ENCODE results near the gene CMC2. TPM values are rescaled to one million over a fixed set of nuclear protein-coding genes. Genes with fewer than 3 reads are reported as not detected.

CMC2 gene
- total RNA-seq, 1 donor from 2014 or later: 4.0 TPM

GRCh38 chr16:80993834-80994233 is 12.9 kb downstream of the CMC2 start:
- intact Hi-C loops (cut with DNase I): loop anchor here (5.0 kb wide), 1 partner anchor 62 kb away; no protein-coding TSS in a partner anchor
- no peak for TF ChIP-seq CTCF (IDR thresholded peaks at IDR 0.05)
- peak overlapping the region; percentile 21 to 33 for H3K4me3 ChIP-seq

GRCh38 chr16:80993307-80993706 is 13.4 kb downstream of the CMC2 start:
- peak overlapping the region; percentile 33 to 76 for H3K27ac ChIP-seq
- DNase-seq (ENCODE audit: low spot score in 2 of 2): peak in 1 of 2 donors; percentile 69
- peaks cover 0 to 4% of the 10 kb centered on the region in 2 donors for H3K4me1 ChIP-seq
- H3K27me3 ChIP-seq: no peaks in the 10 kb centered on the region
- TF ChIP-seq CTCF (IDR thresholded peaks at IDR 0.05): no peak
- intact Hi-C loops (cut with DNase I): loop anchor here (5.0 kb wide), 1 partner anchor 61 kb away; no protein-coding TSS in a partner anchor
- peak overlapping the region; percentile 21 to 33 for H3K4me3 ChIP-seq
- no peaks in the 10 kb centered on the region for H3K9me3 ChIP-seq
- H3K36me3 ChIP-seq: no peaks in the 10 kb centered on the region

More at GRCh38 chr16:80993834-80994233, 12.9 kb downstream of the CMC2 start:
- Histone ChIP-seq H3K36me3 (no peaks in the 10 kb centered on the region), H3K9me3 (no peaks in the 10 kb centered on the region), H3K27me3 (no peaks in the 10 kb centered on the region), H3K27ac (peak overlapping the region in 1 of 2 donors; percentile 76), H3K4me1 (peaks cover 0 to 4% of the 10 kb centered on the region in 2 donors)
- no peak for DNase-seq (ENCODE audit: low spot score in 2 of 2)

GRCh38 chr16:80992676-80993293 is 13.9 kb downstream of the CMC2 start:
- Histone ChIP-seq H3K4me1 (peaks cover 0 to 4% of the 10 kb centered on the region in 2 donors), H3K27me3 (no peaks in the 10 kb centered on the region), H3K27ac (peak overlapping the region; percentile 33 to 76), H3K36me3 (no peaks in the 10 kb centered on the region), H3K9me3 (no peaks in the 10 kb centered on the region), H3K4me3 (peak overlapping the region; percentile 21 to 33)
- DNase-seq (ENCODE audit: low spot score in 2 of 2): no peak
- TF ChIP-seq CTCF (IDR thresholded peaks at IDR 0.05): no peak
- intact Hi-C loops (cut with DNase I): loop anchor here (5.0 kb wide), 1 partner anchor 60 kb away; no protein-coding TSS in a partner anchor

- TF ChIP-seq CTCF (IDR thresholded peaks at IDR 0.05): no peak
- Histone ChIP-seq H3K4me3 (no peak overlapping the region), H3K4me1 (peaks cover 0 to 4% of the 10 kb centered on the region in 2 donors), H3K36me3 (no peaks in the 10 kb centered on the region), H3K27me3 (no peaks in the 10 kb centered on the region), H3K9me3 (no peaks in the 10 kb centered on the region), H3K27ac (peak overlapping the region in 1 of 2 donors; percentile 20)
- DNase-seq (ENCODE audit: low spot score in 2 of 2): no peak
- intact Hi-C loops (cut with DNase I): loop anchor here (5.0 kb wide), 1 partner anchor 60 kb away; no protein-coding TSS in a partner anchor
These were observed 14.8 kb downstream of the CMC2 start for GRCh38 chr16:80991792-80992430.

- intact Hi-C loops (cut with DNase I): loop anchor here (5.0 kb wide), 1 partner anchor 59 kb away; no protein-coding TSS in a partner anchor
- Histone ChIP-seq H3K36me3 (no peaks in the 10 kb centered on the region), H3K9me3 (no peaks in the 10 kb centered on the region), H3K4me1 (peaks cover 0 to 4% of the 10 kb centered on the region in 2 donors), H3K27ac (no peak overlapping the region), H3K4me3 (no peak overlapping the region), H3K27me3 (no peaks in the 10 kb centered on the region)
- DNase-seq (ENCODE audit: low spot score in 2 of 2): no peak
- TF ChIP-seq CTCF (IDR thresholded peaks at IDR 0.05): no peak
These were observed 15.7 kb downstream of the CMC2 start for GRCh38 chr16:80990978-80991377.
